Measurements from ENCODE around the gene RC3H2.

Gene RC3H2

DNA sequence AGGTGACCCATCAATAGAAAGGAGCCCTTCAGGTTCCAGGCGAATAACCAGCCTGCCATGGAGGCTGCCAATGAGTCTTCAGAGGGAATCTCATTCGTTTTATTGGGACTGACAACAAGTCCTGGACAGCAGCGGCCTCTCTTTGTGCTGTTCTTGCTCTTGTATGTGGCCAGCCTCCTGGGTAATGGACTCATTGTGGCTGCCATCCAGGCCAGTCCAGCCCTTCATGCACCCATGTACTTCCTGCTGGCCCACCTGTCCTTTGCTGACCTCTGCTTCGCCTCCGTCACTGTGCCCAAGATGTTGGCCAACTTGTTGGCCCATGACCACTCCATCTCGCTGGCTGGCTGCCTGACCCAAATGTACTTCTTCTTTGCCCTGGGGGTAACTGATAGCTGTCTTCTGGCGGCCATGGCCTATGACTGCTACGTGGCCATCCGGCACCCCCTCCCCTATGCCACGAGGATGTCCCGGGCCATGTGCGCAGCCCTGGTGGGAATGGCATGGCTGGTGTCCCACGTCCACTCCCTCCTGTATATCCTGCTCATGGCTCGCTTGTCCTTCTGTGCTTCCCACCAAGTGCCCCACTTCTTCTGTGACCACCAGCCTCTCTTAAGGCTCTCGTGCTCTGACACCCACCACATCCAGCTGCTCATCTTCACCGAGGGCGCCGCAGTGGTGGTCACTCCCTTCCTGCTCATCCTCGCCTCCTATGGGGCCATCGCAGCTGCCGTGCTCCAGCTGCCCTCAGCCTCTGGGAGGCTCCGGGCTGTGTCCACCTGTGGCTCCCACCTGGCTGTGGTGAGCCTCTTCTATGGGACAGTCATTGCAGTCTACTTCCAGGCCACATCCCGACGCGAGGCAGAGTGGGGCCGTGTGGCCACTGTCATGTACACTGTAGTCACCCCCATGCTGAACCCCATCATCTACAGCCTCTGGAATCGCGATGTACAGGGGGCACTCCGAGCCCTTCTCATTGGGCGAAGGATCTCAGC, 104.8 kb downstream of the RC3H2 start, which contains the start of gene OR1K1:
TSS of gene OR1K1 (plus strand) at position 58 of the 995 bp plus-strand sequence. CDS start at position 58, 0 bp downstream.
- no peak for TF ChIP-seq SPI1 (IDR thresholded peaks at IDR 0.05; ENCODE audit: low read depth, low read length)
- FAIRE-seq (no peak), DNase-seq (ENCODE audit: insufficient read length, low spot score) (no peak)

DNA sequence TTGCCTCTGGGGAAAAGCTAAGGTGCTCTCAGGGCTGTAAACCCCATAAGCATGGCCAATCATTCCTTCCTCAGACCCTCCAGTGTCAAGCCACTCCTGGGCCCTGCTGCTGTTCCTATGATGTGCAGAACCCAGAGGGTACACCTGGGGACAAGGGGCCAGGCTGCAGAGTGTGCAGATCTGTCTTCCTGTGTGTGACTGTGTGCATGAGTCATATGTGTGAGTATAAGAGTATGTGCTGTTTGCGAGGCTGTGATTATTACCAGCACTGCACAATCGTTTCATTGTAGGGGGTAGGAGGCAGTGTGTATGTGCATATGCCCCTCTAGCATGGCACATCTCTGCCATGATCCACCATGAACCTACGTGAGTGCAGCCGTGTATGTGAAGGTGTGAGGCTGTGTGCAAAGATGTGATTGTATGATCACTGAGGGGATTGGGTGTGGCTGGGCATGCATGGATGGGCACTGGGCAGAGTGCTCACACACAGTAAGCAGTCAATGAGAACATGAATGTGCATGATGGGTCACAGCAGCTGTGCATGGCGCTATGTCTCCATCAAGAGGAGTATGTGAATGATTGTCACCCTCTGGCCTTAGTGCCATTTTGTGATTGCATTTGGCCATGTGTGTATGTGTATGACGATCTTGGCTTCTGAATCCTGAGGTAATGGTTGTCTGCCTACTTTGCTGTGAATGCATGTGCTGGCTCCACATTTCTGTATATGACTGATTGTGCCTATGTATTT, 107.7 kb downstream of the RC3H2 start:
- no peak for TF ChIP-seq PAX5 (IDR thresholded peaks at IDR 0.05; ENCODE audit: insufficient read depth, low read length, severe bottlenecking)
- TF ChIP-seq POLR2AphosphoS5 (IDR thresholded peaks at IDR 0.05; ENCODE audit: low read depth, low read length): no peak
- TF ChIP-seq POLR2A (IDR thresholded peaks at IDR 0.05; ENCODE audit: low read depth, low read length): no peak
- FAIRE-seq (no peak), DNase-seq (ENCODE audit: insufficient read length, low spot score) (no peak)

All from GM12891 (cell line).